CD14-positive monocyte (primary cell): ENCODE measurements around the gene SALL3. TPM values are rescaled to one million over a fixed set of nuclear protein-coding genes. Genes with fewer than 3 reads are reported as not detected.

Experiments
- DNase-seq, 3 donors: peaks; one replicate each; pipeline ENCODE4 v3.0.0-alpha.2; 2011 to 2022
- H2AFZ ChIP-seq: 2 replicates; pipeline ENCODE4 v1.6.0; 2012; ENCODE audit warnings: mild to moderate bottlenecking, low read depth, low read length, inconsistent platforms; ENCODE audit not compliant: insufficient read depth, poor library complexity, severe bottlenecking
- H3K27ac ChIP-seq, 2 donors: 1 replicate in 1 of 2; 2 replicates in 1 of 2; pipeline ENCODE4 v1.5.1; 2012 to 2013; ENCODE audit warnings: low read length in 2 of 2, control low read depth in 1 of 2, inconsistent platforms in 1 of 2, low read depth in 1 of 2, mild to moderate bottlenecking in 1 of 2
- H3K27me3 ChIP-seq, 2 donors: one replicate each; pipeline versions ENCODE4 v1.6.0 to v1.6.1; 2011 to 2013; ENCODE audit warnings: low read length in 2 of 2; ENCODE audit not compliant: control insufficient read depth in 2 of 2, insufficient read depth in 2 of 2
- H3K36me3 ChIP-seq, 2 donors: replicated peaks in 1 of 2; 1 replicate in 1 of 2; 2 replicates in 1 of 2; pipeline versions ENCODE4 v1.5.1 to v1.6.1; 2012 to 2013; ENCODE audit warnings: low read length in 2 of 2, control low read depth in 1 of 2, inconsistent platforms in 1 of 2, mild to moderate bottlenecking in 1 of 2; ENCODE audit not compliant: insufficient read depth in 2 of 2, control insufficient read depth in 1 of 2
- H3K4me1 ChIP-seq, 2 donors: 1 replicate in 1 of 2; 2 replicates in 1 of 2; pipeline versions ENCODE4 v1.5.1 to v1.6.1; 2012 to 2013; ENCODE audit warnings: low read length in 2 of 2, control low read depth in 1 of 2, inconsistent platforms in 1 of 2, mild to moderate bottlenecking in 1 of 2, moderate library complexity in 1 of 2; ENCODE audit not compliant: insufficient read depth in 2 of 2, control insufficient read depth in 1 of 2
- H3K4me2 ChIP-seq: replicated peaks from 2 replicates; pipeline ENCODE3; 2012; ENCODE audit warnings: low read length, moderate library complexity, mild to moderate bottlenecking; ENCODE audit not compliant: poor library complexity, severe bottlenecking; ENCODE audit errors: extremely low read depth
- H3K4me3 ChIP-seq, 3 experiments: fragments of 200-600 bp in 1 of 3; sonication (generic) in 1 of 3; replicated peaks in 1 of 3; 1 replicate in 2 of 3; 2 replicates in 1 of 3; pipeline ENCODE4 v1.5.1; 2011 to 2013; ENCODE audit warnings: low read length in 3 of 3, mild to moderate bottlenecking in 3 of 3, control low read depth in 2 of 3, low read depth in 2 of 3, inconsistent platforms in 1 of 3, moderate library complexity in 1 of 3
- H3K79me2 ChIP-seq: 2 replicates; pipeline ENCODE4 v1.6.0; 2012; ENCODE audit warnings: mild to moderate bottlenecking, control low read depth, inconsistent platforms, low read length, moderate library complexity; ENCODE audit not compliant: insufficient read depth
- H3K9ac ChIP-seq: 2 replicates; pipeline ENCODE4 v1.6.0; 2017; ENCODE audit warnings: low read length, mild to moderate bottlenecking; ENCODE audit not compliant: insufficient read depth, poor library complexity, severe bottlenecking
- H3K9me3 ChIP-seq, 2 donors: replicated peaks in 1 of 2; 1 replicate in 1 of 2; 2 replicates in 1 of 2; pipeline versions ENCODE4 v1.5.1 to v1.6.1; 2012 to 2013; ENCODE audit warnings: low read length in 2 of 2, control low read depth in 1 of 2; ENCODE audit not compliant: control insufficient read depth in 1 of 2, insufficient read depth in 1 of 2
- H4K20me1 ChIP-seq: 2 replicates; pipeline ENCODE4 v1.6.0; 2012; ENCODE audit warnings: mild to moderate bottlenecking, low read length, control low read depth, moderate library complexity; ENCODE audit not compliant: insufficient read depth
- H3K27ac Mint-ChIP-seq, 7 donors: one replicate each; pipeline ENCODE4 v1.8.0; 2020; ENCODE audit warnings: mild to moderate bottlenecking in 7 of 7, mixed read lengths in 7 of 7, moderate library complexity in 6 of 7, inconsistent platforms in 2 of 7
- H3K27me3 Mint-ChIP-seq, 3 donors: one replicate each; pipeline ENCODE4 v1.8.0; 2021 to 2022; ENCODE audit warnings: low read depth in 3 of 3, mild to moderate bottlenecking in 3 of 3, mixed read lengths in 3 of 3, moderate library complexity in 3 of 3, inconsistent platforms in 1 of 3
- H3K36me3 Mint-ChIP-seq, 2 donors: one replicate each; pipeline ENCODE4 v1.8.0; 2020; ENCODE audit warnings: mixed read lengths in 2 of 2, inconsistent platforms in 1 of 2, mild to moderate bottlenecking in 1 of 2
- H3K4me1 Mint-ChIP-seq: one replicate; pipeline ENCODE4 v1.8.0; 2020; ENCODE audit warnings: mild to moderate bottlenecking, mixed read lengths
- H3K4me3 Mint-ChIP-seq, 2 donors: one replicate each; pipeline ENCODE4 v1.8.0; 2020; ENCODE audit warnings: mild to moderate bottlenecking in 2 of 2, mixed read lengths in 2 of 2, moderate library complexity in 1 of 2
- H3K9me3 Mint-ChIP-seq, 7 donors: one replicate each; pipeline ENCODE4 v1.8.0; 2020 to 2022; ENCODE audit warnings: mixed read lengths in 7 of 7, mild to moderate bottlenecking in 6 of 7, moderate library complexity in 6 of 7, inconsistent platforms in 2 of 7
- WGBS: methylation state at CpG from one replicate; pipeline ENCODE4 v1.1.5; 2013; ENCODE audit warnings: missing lambda C conversion rate; ENCODE audit not compliant: insufficient coverage; 5-methylcytosine and 5-hydroxymethylcytosine counted together
- intact Hi-C, 2 donors: fragments of 100-400 bp; cut with micrococcal nuclease; formaldehyde crosslinking; loops; one replicate each; pipeline versions ENCODE4 v1.15.0 to v1.15.1; 2023
- polyA plus RNA-seq, 3 donors: library from polyadenylated mRNA; depleted of rRNA in 1 of 3; unstranded in 2 of 3; stranded (reverse) in 1 of 3; fragments of 300-500 nt in 2 of 3; fragments of >200 nt in 1 of 3; fragmentation: Illumina TruSeq in 2 of 3; gene quantifications; 1 replicate in 2 of 3; 2 replicates in 1 of 3; pipeline ENCODE4 v1.2.3, GENCODE V29; 2012 to 2021
- TF ChIP-seq, protein P1 (sequence below): fragments of 200-600 bp; IDR thresholded peaks from one replicate; pipeline ENCODE4 v1.8.0; 2022; ENCODE audit warnings: antibody characterized with exemption, mild to moderate bottlenecking

SALL3 gene
- polyA plus RNA-seq, 3 donors: not detected

DNA sequence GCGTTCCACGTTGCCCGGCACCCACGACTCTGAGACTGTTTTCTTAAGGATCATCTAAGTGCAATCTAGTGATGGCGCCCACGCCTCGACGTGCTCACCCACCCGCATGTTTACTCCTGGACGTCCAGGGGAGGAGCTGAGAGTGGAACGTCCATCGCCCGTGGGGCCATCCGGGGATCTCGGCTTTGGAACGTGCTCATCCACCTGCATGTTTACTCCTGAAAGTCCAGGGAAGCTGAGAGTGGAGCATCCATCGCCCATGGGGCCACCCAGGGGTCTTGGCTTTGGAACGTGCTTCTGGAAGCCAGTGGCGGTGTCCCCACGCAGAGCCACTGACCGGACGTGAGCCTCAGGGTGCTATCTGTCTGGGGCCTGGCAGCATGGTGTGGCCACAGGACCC lies 45.6 kb upstream of the SALL3 start:
- Histone ChIP-seq H3K27me3 (no peaks in the 10 kb centered on the region), H3K9ac (no peak overlapping the region), H4K20me1 (no peaks in the 10 kb centered on the region), H3K27ac (no peak overlapping the region), H2AFZ (no peak overlapping the region), H3K4me2 (no peak overlapping the region), H3K9me3 (no peaks in the 10 kb centered on the region), H3K79me2 (no peaks in the 10 kb centered on the region), H3K4me3 (no peak overlapping the region), H3K4me1 (no peaks in the 10 kb centered on the region), H3K36me3 (no peaks in the 10 kb centered on the region)
- H3K9me3 Mint-ChIP-seq: peaks cover 0 to 3% (median 0%) of the 10 kb centered on the region in 7 donors
- DNase-seq: no peak
- H3K27me3 Mint-ChIP-seq: peaks cover 1 to 4% (median 4%) of the 10 kb centered on the region in 3 donors
- TF ChIP-seq, protein P1, sequence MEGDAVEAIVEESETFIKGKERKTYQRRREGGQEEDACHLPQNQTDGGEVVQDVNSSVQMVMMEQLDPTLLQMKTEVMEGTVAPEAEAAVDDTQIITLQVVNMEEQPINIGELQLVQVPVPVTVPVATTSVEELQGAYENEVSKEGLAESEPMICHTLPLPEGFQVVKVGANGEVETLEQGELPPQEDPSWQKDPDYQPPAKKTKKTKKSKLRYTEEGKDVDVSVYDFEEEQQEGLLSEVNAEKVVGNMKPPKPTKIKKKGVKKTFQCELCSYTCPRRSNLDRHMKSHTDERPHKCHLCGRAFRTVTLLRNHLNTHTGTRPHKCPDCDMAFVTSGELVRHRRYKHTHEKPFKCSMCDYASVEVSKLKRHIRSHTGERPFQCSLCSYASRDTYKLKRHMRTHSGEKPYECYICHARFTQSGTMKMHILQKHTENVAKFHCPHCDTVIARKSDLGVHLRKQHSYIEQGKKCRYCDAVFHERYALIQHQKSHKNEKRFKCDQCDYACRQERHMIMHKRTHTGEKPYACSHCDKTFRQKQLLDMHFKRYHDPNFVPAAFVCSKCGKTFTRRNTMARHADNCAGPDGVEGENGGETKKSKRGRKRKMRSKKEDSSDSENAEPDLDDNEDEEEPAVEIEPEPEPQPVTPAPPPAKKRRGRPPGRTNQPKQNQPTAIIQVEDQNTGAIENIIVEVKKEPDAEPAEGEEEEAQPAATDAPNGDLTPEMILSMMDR: no peak
- H3K36me3 Mint-ChIP-seq: no peaks in the 10 kb centered on the region
- no peak overlapping the region for H3K4me3 Mint-ChIP-seq
- WGBS: 91% methylated on average over 22 of the region's 22 CpGs
- H3K27ac Mint-ChIP-seq: no peak overlapping the region
- no peaks in the 10 kb centered on the region for H3K4me1 Mint-ChIP-seq
- intact Hi-C loops: no loop called here

DNA sequence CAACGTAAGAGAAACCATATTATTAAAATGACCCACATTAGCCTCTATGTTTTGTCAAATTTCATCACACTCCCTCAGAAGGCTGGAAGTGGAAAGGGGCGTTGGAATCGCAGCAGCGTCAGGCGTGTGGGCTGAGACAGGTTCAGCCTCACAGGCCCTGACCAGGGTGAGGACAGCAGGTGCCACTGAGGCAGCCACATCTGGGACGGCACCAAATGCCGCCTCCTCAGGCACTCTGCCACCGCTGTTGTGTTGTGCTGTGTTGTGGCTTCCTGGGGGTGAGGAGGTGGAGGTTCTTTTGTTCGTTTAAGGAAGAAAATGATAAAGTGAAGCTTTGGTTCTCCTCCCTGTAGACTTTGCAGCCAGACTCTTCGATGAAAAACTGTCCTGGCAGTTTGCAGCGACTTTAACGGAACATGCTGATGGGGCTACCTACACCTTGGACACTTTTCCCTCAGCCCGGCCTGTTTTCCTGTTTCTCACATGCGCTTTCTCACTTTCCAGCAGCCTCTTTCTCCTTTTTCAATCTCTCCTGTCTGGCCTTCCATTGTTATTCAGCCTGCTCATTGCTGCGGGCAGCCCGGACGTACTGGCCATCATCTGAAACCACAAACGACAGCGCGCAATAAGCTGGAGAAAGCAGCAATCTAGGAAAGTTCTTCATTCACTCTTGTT lies 44.9 kb upstream of the SALL3 start:
- DNase-seq: no peak
- 85% methylated on average over 18 of the region's 20 CpGs for WGBS
- no peak overlapping the region for H3K27ac Mint-ChIP-seq

More for the DNA sequence above, 44.9 kb upstream of the SALL3 start:
- Histone ChIP-seq H3K4me3 (no peak overlapping the region), H2AFZ (no peak overlapping the region), H3K4me1 (no peaks in the 10 kb centered on the region), H3K79me2 (no peaks in the 10 kb centered on the region), H3K27ac (no peak overlapping the region), H4K20me1 (no peaks in the 10 kb centered on the region), H3K9ac (no peak overlapping the region), H3K27me3 (no peaks in the 10 kb centered on the region), H3K4me2 (no peak overlapping the region), H3K9me3 (no peaks in the 10 kb centered on the region), H3K36me3 (no peaks in the 10 kb centered on the region)
- Mint-ChIP-seq H3K36me3 (no peaks in the 10 kb centered on the region), H3K9me3 (no peaks in the 10 kb centered on the region), H3K4me3 (no peak overlapping the region), H3K27me3 (peaks cover 1 to 4% (median 2%) of the 10 kb centered on the region in 3 donors), H3K4me1 (no peaks in the 10 kb centered on the region)
- intact Hi-C loops: no loop called here
- TF ChIP-seq, protein P1: no peak
